GM18868 (cell line): ENCODE measurements around the gene CILP2.

ENCODE experiments used
- ATAC-seq: cut with Tn5 transposase; IDR thresholded peaks from one replicate; pipeline ENCODE4 v1.9.1; 2021; ENCODE audit warnings: mild to moderate bottlenecking, moderate library complexity; ENCODE audit not compliant: unreplicated experiment

Gene CILP2

GRCh38 chr19:19529783-19530422, 8.2 kb upstream of the CILP2 start:
- ATAC-seq, result no peak

DNA sequence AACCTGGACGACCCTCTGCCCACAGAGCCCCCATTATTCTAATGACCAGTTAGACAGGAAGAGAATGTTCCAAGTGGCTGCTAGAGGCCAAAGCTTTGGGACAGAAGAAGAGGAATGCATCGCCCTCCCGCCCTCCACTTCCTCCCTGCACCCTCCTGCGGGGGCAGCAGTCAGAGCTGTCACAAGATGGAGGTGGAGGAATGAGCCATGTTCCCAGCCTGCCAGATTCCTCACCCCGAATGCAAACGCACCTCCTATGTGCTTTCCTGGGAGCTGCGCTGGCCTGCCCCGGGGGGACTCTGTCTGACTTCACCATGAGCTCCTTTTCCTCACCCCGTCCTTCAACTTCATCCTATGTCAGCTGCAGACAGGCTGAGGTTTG, 7.7 kb upstream of the CILP2 start:
- ATAC-seq, result no peak

GRCh38 chr19:19530889-19531288, 7.2 kb upstream of the CILP2 start:
- no peak for ATAC-seq

GRCh38 chr19:19531951-19532805, 5.9 kb upstream of the CILP2 start:
- ATAC-seq, result peak; percentile 61

- no peak for ATAC-seq
These were observed 5.0 kb upstream of the CILP2 start for GRCh38 chr19:19532806-19533701.

DNA sequence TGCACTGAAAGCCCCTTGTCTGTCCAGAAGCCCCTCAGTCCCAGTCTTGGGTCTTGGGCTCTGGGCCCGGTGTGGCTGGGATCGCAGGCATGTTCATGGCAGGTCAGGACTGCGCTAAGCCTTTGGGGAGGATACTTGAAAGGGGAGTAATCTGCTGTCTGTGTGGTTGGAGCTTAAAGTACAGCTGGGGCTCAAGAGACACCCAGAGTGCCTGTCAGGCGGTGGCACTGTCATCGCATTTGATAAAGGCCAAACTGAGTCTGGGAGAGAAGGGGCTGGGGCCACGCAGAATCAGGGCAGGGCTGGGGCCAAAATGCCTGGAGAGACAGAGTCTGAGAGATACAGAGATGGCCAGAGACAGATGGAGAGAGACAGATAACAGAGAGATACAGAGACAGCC, 4.2 kb upstream of the CILP2 start:
- ATAC-seq, result no peak

DNA sequence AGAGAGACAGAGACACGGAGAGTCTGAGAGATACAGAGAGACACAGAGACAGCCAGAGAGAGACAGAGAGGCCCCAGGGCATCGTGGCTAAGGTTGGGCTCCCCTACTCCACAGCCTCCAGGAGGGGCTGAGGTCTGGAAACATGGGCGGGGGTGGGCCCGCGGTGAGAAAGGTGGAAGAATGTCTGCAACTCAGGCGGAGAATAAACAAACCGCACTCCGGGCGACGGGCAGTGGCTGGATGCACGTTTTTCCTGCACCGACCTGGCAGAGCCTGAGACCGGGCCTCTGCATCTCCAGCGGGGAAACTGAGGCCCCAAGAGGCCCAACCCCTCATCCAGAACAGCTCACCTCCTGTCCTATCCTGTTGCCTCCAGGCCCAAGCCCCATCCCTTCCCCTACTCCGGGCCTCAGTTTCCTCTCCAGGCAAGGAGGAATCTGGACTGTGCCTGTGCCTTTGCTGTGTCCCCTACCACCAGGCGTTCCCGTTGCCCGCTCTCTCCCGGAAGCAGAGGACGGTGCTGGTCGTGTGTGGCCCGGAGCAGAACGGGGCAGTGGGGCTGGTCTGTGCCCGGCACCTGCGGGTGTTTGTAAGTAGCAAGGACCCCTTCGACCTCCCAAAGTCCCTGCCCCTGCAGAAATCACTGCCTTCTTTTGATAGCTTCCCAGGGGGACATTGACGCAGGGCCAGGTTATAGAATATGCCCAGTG, 3.4 kb upstream of the CILP2 start:
- no peak for ATAC-seq

DNA sequence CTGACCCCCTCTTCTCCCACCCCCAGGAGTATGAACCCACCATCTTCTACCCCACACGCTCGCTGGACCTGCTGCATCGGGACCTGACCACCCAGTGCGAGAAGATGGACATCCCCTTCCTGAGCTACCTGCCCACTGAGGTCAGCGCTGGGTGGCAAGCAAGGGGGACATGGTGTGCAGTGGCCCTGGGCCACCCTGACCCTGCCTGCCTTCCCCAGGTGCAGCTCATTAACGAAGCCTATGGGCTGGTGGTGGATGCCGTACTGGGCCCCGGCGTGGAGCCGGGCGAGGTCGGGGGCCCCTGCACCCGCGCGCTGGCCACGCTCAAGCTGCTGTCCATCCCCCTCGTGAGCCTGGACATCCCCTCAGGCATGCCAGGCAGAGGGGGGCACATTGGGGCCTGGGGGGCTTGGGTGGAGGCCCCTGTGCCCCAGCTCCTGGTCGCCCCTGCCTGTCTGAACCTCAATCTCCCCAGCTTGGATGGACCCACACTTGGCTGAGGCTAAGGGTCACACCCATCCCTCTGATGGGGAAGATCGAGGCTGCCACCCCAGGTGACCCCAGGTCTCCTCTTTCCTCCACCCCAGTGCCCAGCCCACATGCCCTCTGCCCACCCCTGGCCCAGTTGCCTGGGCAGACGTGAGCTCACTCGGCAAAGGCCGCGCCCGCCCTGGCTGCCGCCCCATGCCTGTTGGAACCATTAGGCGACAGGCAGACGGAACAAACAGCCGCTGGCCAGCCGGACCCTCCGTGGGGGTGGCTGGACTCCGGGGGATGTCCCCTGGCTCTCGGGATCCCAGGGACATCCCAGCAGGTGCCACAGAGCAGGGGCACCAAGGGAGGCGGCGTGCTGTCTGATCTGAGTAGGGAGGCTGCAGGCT, 2.5 kb upstream of the CILP2 start:
- no peak for ATAC-seq

DNA sequence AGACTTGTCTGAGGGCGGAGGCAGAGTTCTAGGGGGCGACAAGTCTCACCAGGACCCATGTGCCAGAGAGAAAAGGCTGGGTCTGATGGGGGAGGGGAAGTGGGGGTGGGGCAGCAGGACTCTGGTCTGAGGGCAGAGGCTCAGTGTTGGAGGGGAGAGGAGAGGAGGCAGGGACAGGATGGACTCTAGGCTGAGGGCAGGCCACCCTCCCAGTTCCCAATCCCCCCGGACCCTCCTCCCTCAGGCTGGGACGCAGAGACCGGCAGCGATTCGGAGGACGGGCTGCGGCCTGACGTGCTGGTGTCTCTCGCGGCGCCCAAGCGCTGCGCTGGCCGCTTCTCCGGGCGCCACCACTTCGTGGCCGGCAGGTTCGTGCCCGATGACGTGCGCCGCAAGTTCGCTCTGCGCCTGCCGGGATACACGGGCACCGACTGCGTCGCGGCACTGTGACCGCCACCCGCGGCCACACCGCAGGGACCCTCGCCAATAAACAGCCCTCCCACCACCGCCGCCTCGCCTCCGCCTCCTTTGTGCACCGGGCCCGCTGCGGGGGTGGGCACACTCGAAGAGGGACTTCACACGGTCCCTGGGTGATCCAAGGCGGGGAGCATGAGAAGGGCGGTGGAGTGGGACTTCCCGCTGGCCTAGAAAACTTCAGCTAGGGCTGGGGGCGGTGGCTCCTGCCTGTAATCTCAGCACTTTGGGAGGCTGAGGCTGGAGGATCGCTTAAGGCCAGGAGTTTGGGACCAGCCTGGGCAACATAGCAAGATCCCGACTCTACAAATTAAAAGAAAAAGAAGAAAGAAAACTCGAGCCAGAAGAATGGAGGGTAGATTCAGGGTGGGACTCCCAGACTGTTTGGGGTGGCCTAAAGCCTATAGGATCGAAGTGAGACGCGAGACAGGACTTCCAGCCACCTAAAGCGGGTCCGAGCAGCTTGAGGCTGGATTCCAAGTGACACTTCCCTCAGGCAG, 703 bp upstream of the CILP2 start:
- ATAC-seq, result no peak

GRCh38 chr19:19538785-19539166, 711 bp downstream of the CILP2 start:
- ATAC-seq, result no peak

- ATAC-seq, result no peak
These were observed 1.6 kb downstream of the CILP2 start for GRCh38 chr19:19539698-19540063.

DNA sequence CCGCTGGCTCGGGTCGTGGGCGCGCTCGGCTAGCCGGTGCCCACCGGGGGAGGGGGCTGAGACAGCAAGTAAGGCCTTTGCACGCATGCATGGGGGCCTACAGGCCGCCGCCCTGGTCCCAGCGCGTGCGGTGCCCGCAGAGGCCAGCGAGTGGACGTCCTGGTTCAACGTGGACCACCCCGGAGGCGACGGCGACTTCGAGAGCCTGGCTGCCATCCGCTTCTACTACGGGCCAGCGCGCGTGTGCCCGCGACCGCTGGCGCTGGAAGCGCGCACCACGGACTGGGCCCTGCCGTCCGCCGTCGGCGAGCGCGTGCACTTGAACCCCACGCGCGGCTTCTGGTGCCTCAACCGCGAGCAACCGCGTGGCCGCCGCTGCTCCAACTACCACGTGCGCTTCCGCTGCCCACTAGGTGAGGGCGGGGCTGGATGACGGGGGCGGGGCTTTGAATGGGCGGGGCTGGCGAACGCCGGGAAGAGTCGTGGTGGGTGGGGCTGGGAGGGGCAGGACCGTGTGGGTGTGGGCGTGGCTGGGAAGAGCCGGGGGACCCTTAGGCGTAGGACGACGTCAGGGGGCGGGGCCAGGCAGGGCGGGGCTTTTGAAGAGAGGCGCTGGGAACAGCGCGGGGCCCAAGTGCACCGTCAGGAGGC, 2.1 kb downstream of the CILP2 start:
- no peak for ATAC-seq

- no peak for ATAC-seq
These were observed 2.9 kb downstream of the CILP2 start for GRCh38 chr19:19540715-19541515.

DNA sequence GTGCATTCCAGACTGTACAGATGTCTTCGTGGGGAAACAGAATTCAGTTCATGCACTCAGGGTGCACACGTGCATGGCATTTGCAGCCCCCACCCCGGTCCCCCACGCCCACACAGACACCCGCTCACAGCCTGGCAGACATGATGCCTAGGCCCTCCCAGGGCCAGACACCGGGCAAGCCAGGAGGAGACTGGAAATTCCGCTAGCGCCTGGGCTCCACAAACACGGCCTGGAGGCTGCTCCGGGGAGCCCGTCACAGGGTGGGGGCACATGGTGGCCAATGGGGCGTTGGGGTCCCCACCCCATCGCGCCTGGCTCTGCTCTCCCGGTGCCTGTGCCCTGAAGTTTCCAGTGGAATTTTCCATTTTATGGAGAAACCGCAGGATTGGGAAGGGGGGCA, 3.6 kb downstream of the CILP2 start:
- ATAC-seq, result no peak

DNA sequence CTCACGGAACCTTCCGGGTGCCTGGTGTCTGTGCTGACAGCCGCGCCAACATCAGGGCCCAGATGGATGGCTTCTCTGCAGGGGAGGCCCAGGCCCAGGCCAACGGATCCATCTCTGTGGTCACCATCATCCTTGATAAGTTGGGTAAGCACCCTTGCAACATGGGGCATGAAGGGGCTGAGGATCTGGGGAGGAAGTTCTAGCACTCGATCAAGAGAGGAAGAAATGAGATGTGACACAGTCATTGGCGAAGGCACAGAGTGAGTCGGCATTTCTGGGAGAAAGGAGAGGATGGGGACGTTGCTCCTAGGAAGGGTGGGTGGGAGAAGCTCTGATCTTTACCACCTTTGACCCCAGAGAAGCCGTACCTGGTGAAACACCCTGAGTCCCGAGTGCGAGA, 4.4 kb downstream of the CILP2 start:
- no peak for ATAC-seq

GRCh38 chr19:19543101-19543500, 5.0 kb downstream of the CILP2 start:
- ATAC-seq, result no peak

DNA sequence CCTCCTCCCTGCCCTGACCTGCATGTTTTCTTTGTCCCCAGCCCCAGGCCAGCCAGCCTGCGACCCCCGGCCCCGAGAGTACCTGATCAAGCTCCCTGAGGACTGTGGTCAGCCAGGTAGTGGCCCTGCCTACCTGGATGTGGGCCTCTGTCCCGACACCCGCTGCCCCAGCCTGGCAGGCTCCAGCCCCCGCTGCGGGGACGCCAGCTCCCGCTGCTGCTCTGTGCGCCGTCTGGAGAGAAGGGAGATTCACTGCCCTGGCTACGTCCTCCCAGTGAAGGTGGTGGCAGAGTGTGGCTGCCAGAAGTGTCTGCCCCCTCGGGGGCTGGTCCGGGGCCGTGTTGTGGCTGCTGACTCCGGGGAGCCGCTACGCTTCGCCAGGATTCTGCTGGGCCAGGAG, 5.6 kb downstream of the CILP2 start:
- no peak for ATAC-seq
